NCI-H524 treated with DMSO at 0.1 percent for 48 hours (cell line): ENCODE data around the gene TTBK1.

ENCODE experiments used
- DNase-seq: peaks from one replicate; lab custom pipeline; 2025; lab: John Stamatoyannopoulos, UW

TTBK1 gene

DNA sequence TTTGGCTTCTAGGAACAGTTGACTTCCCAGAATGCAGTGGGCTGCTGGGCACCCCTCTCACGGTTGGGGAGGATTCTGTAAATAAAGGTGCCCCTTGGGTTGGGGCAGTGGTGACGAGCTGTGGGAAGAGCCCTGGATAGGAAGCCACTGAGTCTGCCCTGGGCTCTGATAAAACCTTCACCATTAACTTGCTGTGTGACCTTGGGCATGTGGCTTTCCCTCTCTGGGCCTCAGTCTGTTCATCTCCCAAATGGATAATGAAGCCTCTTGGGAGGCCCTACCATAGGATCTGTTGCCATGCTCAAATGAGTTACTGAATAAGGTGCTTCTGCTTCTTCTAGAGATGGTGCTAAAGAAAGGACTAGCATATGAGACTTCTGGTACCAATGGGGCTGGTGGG is 61.6 kb downstream of the TTBK1 start:
- DNase-seq = no peak

DNA sequence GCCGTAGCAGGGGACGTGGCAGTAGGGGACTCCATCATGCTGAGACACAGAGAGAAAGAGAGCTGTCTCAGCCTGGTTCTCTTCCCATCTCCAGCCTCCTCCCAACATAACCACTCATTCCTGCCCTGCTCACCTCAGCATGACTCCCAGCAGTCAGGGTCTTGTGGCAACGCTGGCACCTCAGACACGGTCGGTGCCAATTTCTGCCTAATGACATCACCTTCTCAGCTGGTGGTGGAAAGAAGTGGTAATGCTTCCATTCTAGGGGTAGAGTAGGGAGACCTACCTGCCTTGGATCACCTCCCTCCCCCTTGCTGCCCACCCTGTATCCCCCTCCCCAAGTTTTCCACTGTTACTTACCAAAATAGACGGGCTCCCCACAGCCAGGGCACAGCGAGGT is 62.8 kb downstream of the TTBK1 start:
- no peak for DNase-seq

DNA sequence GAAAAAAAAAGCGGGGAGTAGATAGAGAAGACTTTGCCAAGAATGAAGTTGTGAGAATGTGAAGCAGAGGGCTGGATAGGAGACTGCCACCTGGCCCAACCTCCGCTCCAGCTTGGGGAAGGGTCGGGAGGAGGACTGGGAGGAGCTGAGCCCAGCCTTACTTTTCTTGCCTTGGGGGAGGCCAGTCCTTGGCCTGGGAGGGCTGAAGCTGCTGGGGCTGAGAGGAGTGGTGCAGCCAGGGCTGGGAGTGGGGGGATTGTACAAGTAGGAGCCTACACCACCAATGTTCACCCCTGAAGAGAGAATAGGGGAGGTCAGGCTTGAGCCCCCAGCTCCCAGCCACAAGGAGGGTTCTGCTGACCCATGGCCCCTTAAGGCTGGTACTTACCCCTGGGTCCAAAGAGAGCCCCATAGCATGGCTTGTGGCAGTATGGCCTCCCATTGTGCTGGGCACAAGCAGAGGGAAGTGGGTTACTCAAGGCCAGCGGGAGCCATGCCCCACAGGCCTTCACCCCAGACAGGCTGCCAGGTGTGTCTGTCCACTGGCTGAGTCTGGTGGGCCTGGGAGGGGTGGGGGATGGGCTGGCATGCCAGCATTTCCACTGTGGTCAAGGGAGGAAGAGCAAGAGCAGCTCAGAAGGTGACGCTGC is 64.3 kb downstream of the TTBK1 start:
- DNase-seq = no peak

DNA sequence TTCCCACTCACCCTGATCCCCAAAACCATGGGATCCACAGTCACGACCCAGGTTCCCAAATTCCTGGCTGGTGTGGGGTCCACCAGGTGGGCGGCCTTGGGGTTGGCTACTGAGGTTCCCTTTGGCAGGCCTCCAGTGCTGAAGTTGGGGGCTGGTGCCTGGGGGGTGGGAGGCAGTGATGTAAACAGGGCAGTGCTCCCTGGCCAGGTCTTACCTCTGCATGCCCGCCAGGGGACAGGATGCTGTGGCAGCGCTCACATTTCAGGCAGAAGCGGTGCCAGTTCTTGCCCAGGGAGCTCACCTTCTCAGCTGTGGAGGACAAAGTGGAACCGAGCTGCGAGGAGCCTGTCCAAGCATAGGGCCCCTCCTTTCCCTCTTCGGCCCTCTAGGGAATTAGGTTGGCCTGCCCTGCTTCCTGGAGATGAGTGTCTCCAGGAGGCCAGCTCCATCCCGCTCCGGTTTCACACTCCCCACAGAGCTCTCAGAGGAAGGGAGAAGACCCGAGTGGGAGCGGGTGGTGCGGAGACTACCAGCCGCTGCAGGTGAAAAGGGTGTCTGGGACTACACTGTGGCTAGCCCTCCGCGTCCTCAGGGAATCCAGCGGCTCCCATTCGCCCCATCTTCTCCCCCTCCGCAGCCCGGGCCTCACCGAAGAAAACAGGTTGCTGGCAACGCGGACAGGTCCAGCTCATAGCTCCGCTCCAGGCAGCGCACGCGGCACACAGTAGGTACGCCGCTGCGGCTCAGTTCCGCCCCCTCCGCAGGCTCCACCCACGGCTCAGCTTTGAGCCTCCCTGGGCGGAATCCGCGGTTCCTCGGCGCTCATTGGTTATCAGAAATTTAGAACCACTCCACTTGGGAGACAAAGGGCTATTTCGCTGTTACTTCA is 65.1 kb downstream of the TTBK1 start, which contains the start of gene CRIP3:
TSS of gene CRIP3 (minus strand) at position 726 of the 889 bp plus-strand sequence. CDS start at position 692, 34 bp downstream.
- DNase-seq = no peak

DNA sequence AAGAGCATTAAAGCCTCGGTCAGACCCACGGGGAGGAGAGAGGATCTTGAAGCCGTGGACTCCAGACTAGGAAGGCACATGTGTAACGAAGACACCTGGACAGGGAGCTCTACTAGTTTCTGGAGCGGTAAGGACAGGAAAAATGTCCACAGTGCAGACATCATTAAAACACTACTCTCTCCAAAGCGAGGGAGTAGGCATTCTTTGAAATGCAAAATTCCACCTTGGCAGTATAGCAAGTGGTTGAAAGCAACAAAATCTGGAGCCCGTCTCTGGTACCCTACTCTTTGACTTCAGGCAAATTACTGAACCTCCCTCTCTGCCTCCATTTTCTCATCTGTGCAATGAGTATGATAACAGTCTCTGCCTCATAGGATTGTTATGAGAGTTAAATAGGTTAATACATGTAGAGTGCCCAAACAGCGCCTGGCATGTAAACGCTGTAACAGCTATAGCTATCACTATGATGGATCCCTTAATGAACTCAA is 65.8 kb downstream of the TTBK1 start:
- no peak for DNase-seq

DNA sequence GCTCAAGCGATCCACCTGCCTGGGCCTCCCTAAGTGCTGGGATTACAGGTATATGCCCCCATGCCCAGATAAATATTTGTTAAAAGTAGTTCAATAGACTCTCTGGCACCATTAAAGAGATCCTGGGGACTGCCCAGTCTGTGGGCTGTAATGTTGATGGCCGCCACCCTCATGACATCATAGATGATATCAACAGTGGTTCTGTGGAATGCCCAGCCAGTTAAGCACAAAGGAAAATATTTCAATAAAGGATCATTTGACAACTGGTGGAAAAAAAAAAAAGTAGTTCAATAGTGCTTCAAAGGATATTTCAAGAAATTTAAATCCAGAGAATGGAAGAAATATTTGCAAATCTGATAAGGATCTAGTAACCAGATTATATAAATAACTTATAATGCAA is 66.9 kb downstream of the TTBK1 start:
- no peak for DNase-seq

DNA sequence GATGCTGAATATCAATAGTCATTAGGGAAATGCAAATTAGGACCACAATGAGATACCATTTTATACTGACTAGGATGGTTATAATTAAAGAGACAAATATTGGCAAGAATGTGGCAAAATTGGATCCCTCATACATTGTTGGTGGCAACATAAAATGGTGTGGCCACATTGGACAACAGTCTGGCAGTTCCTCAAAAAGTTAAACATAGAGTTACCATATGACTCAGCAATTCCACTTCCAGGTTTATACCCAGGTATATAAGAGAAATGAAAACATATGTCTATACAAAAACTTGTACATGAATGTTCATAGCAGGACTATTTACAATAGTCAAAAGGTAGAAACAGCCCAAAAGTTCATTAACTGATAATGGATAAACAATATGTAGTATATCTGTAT is 67.3 kb downstream of the TTBK1 start:
- no peak for DNase-seq

DNA sequence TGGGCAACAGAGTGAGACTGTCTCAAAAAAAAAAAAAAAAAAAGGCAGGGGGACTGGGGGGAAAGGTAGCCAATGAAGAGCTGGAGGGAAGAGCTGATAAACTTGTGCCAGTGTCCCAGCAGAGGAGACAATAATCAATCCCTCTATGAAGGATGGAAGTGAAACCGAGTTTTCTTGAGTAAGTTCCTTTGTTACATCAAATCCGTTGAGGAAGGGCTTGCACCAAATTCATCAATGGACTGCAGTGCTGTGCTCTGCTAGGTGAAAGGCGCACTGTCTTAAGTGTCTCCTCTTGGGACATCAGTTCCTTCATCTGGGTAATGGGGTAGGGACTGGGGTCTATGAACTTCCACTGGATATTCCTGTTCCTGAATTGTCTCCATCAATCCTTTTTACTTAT is 68.4 kb downstream of the TTBK1 start:
- DNase-seq = no peak

DNA sequence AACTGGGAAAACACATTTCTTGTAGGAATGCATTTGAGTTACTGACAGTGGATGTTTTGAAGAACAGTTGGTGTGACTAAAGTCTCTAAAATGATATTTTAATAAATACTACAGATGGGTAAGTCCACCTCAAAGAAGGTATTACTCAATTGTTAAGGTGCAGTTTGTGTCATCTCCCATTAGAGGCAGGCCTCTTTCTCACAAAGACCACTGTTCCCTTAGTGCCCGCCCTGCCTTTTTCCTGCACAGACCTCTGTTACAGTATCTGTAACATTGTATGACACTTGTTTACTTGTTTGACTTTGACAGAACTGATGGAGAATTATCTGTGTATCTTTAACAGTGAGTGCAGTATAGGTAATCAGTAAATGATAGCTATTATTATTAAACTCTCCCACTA is 70.5 kb downstream of the TTBK1 start:
- DNase-seq = no peak

DNA sequence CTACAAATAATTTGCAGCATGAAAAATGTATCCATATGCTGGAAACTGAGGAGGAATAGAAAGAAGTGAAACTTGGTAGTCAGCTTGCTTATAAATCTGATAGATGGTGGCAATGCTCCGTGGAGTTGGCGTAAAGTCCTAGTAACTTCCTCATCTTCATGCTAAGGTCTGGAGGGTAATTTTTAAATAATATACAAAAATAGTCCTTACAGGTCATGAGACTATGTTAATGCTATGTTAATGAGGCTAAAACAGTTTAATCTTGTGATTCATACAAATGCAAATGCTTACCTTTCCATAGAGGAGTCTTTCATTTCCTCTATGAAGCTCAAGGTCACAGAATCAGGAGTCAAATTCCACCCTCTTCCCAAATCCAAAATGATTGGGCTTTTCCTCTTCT is 74.7 kb downstream of the TTBK1 start:
- DNase-seq = no peak

DNA sequence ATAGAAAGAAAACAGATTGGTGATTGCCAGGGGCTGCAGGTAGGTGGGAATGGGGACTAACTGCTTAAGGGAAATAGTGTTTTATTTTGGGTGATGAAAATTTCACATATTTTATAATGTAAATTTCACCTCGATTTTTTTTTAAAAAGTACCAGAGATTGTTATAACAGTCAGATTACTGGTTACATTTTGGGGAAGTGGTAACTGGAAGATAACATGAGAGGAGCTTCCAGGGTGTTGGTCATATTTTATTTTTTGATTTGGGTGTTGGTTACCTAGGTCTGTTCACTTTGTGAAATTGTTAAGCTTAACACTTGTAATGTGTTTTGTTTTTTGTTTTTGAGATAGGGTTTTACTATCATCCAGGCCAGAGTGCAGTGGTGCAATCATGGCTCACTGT is 82.6 kb downstream of the TTBK1 start:
- DNase-seq = no peak

DNA sequence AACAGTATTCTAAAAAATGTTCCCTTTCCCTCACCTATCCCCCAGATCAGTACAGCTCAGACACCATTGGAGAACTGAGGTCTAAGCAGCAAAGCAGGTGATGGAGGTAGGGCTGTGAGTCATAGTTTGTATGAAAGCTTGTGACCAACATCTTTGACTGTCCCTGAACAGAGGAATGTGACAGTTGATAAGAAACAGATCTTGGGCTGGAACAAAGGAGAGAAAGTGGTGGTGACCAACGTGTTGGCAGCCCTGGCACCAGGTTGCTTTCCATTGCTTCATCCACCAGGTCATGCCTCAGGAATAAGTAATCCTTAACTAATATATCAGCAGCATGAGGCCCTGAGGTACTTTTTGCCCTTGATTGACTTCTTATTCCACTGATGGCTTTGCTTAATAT is 85.2 kb downstream of the TTBK1 start:
- no peak for DNase-seq

DNA sequence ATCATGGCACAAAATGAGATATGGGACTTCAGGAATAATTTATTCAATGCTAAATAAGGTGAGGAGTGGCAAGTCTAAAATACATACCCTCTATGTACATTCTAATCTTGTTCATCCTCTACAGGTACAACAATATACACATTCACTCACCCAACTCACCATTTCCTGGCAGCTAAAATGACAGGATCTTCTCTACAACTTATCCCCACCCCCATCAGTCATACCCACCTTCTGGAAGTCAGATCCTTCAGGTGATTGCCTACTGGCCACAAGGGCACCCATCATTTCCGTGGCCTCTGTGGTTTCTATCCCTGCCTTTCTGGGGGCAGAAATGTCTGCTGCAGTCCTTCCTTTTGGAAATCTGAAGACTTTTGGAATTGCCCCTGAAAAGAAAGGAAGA is 88.2 kb downstream of the TTBK1 start:
- no peak for DNase-seq

DNA sequence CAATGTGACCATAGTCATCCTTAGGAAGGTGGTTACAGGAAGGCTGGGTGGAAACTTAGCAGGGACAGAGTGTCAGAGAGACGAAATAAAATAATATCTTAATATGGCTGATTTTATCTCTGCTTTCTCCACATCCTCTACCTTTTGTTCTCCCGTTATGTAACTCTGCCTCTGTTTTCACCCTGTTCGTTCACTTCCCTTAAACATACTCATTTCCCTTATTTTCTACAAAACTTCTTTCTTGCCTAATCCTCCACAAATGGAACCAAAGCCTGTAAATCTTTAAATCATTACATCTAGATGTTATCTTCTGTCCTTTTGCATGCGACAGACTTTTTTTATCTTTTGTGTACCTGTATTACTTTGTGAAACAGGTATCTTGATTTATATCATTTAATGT is 88.6 kb downstream of the TTBK1 start:
- no peak for DNase-seq

DNA sequence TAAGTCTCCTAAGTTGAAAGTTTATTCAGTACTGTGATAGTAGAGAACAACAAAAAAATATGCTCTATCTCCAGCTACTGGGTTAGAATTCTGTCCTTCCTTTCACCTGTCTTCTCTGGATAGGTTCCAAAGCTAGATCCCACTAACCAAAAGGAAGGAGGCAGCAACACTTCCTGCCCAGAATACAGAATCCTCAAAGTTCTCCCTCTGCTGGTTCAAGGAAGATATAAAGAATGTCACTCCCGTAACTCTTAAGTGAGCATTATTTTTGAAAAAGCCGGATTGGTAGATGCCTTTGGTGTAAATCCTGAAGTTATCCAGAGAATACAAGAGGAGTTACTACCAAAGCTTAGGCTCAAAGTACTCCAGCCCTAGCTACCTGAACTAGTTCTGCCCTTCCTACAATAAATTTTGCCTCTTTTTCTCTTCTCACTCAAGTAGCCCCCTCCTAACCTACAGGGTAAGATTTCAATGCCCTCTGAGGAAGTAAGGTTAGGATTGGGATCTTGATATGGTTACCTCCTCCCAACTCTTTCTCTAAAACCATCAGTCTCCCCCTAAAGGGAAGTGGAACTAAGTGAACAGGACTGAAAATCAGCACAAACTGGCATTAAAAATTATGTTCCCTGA is 91.3 kb downstream of the TTBK1 start:
- DNase-seq = no peak

DNA sequence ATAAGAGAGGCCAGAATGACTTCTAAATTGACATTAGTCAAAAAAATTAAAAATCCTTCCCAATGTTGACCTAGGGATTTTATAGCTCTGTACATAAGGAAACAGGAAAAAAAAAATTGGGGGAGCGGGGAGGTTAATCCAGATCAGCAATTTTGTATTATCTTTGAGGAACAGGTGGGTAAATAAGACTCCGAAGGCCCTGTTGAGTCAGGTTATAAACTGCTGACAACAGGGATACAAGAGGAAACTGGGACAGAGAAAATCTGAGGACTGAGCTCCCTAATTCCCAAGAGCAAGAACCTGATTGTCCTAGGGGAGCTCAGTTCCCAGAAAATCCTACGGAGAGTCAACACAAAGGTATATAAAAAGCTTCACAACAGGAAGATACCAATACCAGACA is 92.2 kb downstream of the TTBK1 start:
- DNase-seq = no peak

DNA sequence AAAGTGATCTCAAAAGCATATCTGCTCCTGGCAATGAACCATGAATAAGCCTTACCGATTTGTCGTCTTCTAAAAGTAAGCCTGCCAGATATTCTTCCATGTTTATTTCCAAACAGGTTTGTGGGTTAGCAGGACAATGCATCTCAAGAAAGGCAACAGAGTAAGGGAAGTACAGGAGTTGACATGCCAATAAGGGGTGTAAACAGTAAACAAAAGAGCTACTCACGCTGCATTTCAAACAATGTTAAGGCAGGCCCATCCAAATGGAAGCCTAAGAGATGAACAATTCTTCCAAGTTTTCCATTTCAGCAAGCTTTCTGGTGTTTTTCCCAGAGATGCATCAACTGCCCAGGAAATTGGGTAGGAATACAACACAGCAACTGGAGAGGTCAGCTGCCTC is 93.1 kb downstream of the TTBK1 start:
- DNase-seq = no peak
